Smooth muscle cell (in vitro differentiated cells): Measurements from ENCODE around the gene ADM5. TPM values are rescaled to one million over a fixed set of nuclear protein-coding genes. Genes with fewer than 3 reads are reported as not detected.

Experiments
- DNase-seq: peaks from one replicate; lab custom pipeline; 2025; ENCODE audit not compliant: unreplicated experiment; lab: John Stamatoyannopoulos, UW
- H2AFZ ChIP-seq: fragments of 200-600 bp; sonication (generic); 2 replicates; pipeline ENCODE4 v1.6.0; 2016; ENCODE audit warnings: antibody characterized with exemption, low read depth, mild to moderate bottlenecking
- H3F3A ChIP-seq: fragments of 200-600 bp; sonication (generic); 2 replicates; pipeline ENCODE4 v1.6.0; 2017; ENCODE audit warnings: antibody characterized with exemption, low read depth
- H3K27ac ChIP-seq: fragments of 200-600 bp; sonication (generic); 2 replicates; pipeline ENCODE4 v1.5.1; 2016; ENCODE audit warnings: low read depth, mild to moderate bottlenecking
- H3K27me3 ChIP-seq: fragments of 200-600 bp; sonication (generic); 2 replicates; pipeline ENCODE4 v1.6.1; 2016; ENCODE audit warnings: low read depth, mild to moderate bottlenecking
- H3K36me3 ChIP-seq: fragments of 200-600 bp; sonication (generic); 2 replicates; pipeline ENCODE4 v1.5.1; 2016; ENCODE audit warnings: low read depth
- H3K4me1 ChIP-seq: fragments of 200-600 bp; sonication (generic); 2 replicates; pipeline ENCODE4 v1.5.1; 2016; ENCODE audit warnings: low read depth
- H3K4me2 ChIP-seq: fragments of 200-600 bp; sonication (generic); 2 replicates; pipeline ENCODE4 v1.6.0; 2016; ENCODE audit warnings: mild to moderate bottlenecking
- H3K4me3 ChIP-seq: fragments of 200-600 bp; sonication (generic); 2 replicates; pipeline ENCODE4 v1.5.1; 2016; ENCODE audit warnings: mild to moderate bottlenecking
- H3K79me2 ChIP-seq: fragments of 200-600 bp; sonication (generic); 2 replicates; pipeline ENCODE4 v1.6.0; 2016; ENCODE audit warnings: low read depth, mild to moderate bottlenecking
- H3K9ac ChIP-seq: fragments of 200-600 bp; sonication (generic); 2 replicates; pipeline ENCODE4 v1.6.0; 2016; ENCODE audit warnings: low read depth
- H3K9me3 ChIP-seq: fragments of 200-600 bp; sonication (generic); replicated peaks from 2 replicates; pipeline ENCODE4 v1.5.1; 2016; ENCODE audit warnings: low read depth
- H4K20me1 ChIP-seq: fragments of 200-600 bp; sonication (generic); 2 replicates; pipeline ENCODE4 v1.6.0; 2016; ENCODE audit warnings: low read depth
- CTCF ChIP-seq: fragments of 200-600 bp; sonication (generic); IDR thresholded peaks from 2 replicates; pipeline ENCODE4 v1.5.1; 2017; ENCODE audit warnings: borderline replicate concordance, mild to moderate bottlenecking, antibody characterized with exemption; ENCODE audit not compliant: insufficient read depth, poor library complexity, severe bottlenecking
- WGBS: methylation state at CpG from one replicate; pipeline ENCODE4 v1.1.7; 2016; ENCODE audit warnings: low lambda C conversion rate; 5-methylcytosine and 5-hydroxymethylcytosine counted together
- polyA plus RNA-seq: library from polyadenylated mRNA; unstranded; fragments of >200 nt; fragmentation: Nextera tagmentation; extraction: Ambion mirVana; gene quantifications from 2 replicates; pipeline ENCODE4 v1.2.1, GENCODE V29; 2016
- total RNA-seq: library from RNA; depleted of rRNA; stranded (reverse); fragments of >200 nt; gene quantifications from 2 replicates; pipeline ENCODE4 v1.2.3, GENCODE V29; 2014

Gene ADM5
- total and polyA plus RNA-seq, 2 experiments from 2014 or later: 1.7 to 3.6 TPM

GRCh38 chr19:49669516-49669915 lies 19.9 kb upstream of the ADM5 start:
- Histone ChIP-seq H4K20me1 (no peaks in the 10 kb centered on the region), H3K4me3 (no peak overlapping the region), H2AFZ (no peak overlapping the region), H3K79me2 (peaks cover 7% of the 10 kb centered on the region), H3K9ac (no peak overlapping the region), H3K9me3 (no peaks in the 10 kb centered on the region), H3K4me2 (no peak overlapping the region), H3K36me3 (no peaks in the 10 kb centered on the region), H3F3A (peaks cover 8% of the 10 kb centered on the region), H3K4me1 (no peaks in the 10 kb centered on the region), H3K27ac (no peak overlapping the region), H3K27me3 (no peaks in the 10 kb centered on the region)
- WGBS: 96% methylated on average over 3 of the region's 3 CpGs
- no peak for DNase-seq
- TF ChIP-seq CTCF: no peak

GRCh38 chr19:49672131-49672919 lies 17.1 kb upstream of the ADM5 start:
- peak; percentile 46 for DNase-seq
- Histone ChIP-seq H3F3A (peaks cover 18% of the 10 kb centered on the region), H3K4me3 (no peak overlapping the region), H3K36me3 (no peaks in the 10 kb centered on the region), H2AFZ (no peak overlapping the region), H4K20me1 (no peaks in the 10 kb centered on the region), H3K27ac (no peak overlapping the region), H3K79me2 (peaks cover 2% of the 10 kb centered on the region), H3K27me3 (no peaks in the 10 kb centered on the region), H3K4me2 (peak overlapping the region; percentile 56), H3K9ac (no peak overlapping the region), H3K9me3 (no peaks in the 10 kb centered on the region), H3K4me1 (no peaks in the 10 kb centered on the region)
- TF ChIP-seq CTCF: peak; percentile 92
- WGBS: 29% methylated on average over 27 of the region's 28 CpGs

- H3K9ac ChIP-seq: peak overlapping the region; percentile 98
- no peak for TF ChIP-seq CTCF
- peak overlapping the region; percentile 57 for H3K4me3 ChIP-seq
- H4K20me1 ChIP-seq: peaks cover 37% of the 10 kb centered on the region
- peak overlapping the region; percentile 63 for H2AFZ ChIP-seq
- H3K9me3 ChIP-seq: no peaks in the 10 kb centered on the region
- peaks cover 42% of the 10 kb centered on the region for H3K79me2 ChIP-seq
- H3K27ac ChIP-seq: peak overlapping the region; percentile 98
- peak; percentile 69 for DNase-seq
- no peaks in the 10 kb centered on the region for H3K27me3 ChIP-seq
- H3K4me2 ChIP-seq: peak overlapping the region; percentile 82
- H3K4me1 ChIP-seq: peaks cover 16% of the 10 kb centered on the region
- H3F3A ChIP-seq: peaks cover 32% of the 10 kb centered on the region
- no peaks in the 10 kb centered on the region for H3K36me3 ChIP-seq
- WGBS: 2% methylated on average over 26 of the region's 27 CpGs
Observed at GRCh38 chr19:49676136-49676783, 13.1 kb upstream of the ADM5 start.
